Myocyte (in vitro differentiated cells): Measurements from ENCODE around the gene CXCL8. TPM values are rescaled to one million over a fixed set of nuclear protein-coding genes. Genes with fewer than 3 reads are reported as not detected.
"Not testable (repeated sequence)": the region's sequence is repeated elsewhere in the genome, so short reads cannot be mapped to it uniquely, and the experiment has no call there.

Experiments used
- DNase-seq: peaks from one replicate; pipeline ENCODE4 v3.0.0-alpha.2; 2012; ENCODE audit warnings: low read depth
- total RNA-seq: library from RNA; depleted of rRNA; stranded (reverse); fragments of >200 nt; gene quantifications from 2 replicates; pipeline ENCODE4 v1.2.3, GENCODE V29; 2014

The CXCL8 gene
- total RNA-seq, 1 donor from 2014 or later, result 2.1 TPM

- DNase-seq, result no peak
Measured at GRCh38 chr4:73743281-73743680, 2.9 kb downstream of the CXCL8 start.

GRCh38 chr4:73743795-73744194 is 3.4 kb downstream of the CXCL8 start:
- DNase-seq, result no peak

DNA sequence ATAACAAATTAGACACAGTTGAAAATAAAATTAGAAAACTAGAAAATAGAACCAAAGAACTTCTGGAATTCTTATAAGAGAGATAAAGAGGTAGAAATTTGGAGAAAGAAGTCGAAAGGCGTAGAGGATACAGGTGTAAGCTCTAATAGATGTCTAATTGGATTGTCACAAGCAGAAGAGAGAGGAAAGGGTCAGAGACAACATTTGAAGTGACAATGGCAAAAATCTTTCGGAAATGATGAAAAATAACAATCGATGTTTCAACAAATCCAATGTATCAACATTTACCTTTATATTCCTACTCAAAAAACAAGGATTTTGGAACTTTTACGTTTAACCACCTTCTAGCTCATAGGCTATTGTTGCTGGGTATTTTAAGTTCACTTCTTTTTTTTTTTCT is 3.8 kb downstream of the CXCL8 start:
- no peak for DNase-seq

DNA sequence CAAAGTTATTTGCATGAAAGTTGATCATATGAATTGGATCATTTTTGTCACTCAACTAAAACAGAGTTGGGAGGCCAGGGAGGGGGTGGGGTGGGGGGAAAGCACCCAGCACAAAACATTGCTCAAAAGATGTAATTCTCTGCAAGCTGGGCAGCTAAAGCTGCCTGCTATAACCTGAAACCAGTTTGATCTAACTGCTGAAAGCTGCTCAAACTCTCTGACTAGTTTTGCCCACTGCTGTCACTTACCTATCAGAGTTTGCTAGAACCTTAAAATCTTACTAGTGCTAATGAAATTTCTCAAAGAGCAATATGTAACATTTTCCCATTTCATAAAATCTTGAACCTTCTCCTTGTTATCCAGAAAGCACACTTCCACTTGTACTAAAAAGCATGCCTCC is 10.4 kb downstream of the CXCL8 start:
- DNase-seq, result no peak

- DNase-seq, result no peak
Measured at GRCh38 chr4:73751166-73751565, 10.8 kb downstream of the CXCL8 start.

GRCh38 chr4:73751830-73752229 is 11.5 kb downstream of the CXCL8 start:
- no peak for DNase-seq

GRCh38 chr4:73752424-73752823 is 12.1 kb downstream of the CXCL8 start:
- DNase-seq, result no peak

DNA sequence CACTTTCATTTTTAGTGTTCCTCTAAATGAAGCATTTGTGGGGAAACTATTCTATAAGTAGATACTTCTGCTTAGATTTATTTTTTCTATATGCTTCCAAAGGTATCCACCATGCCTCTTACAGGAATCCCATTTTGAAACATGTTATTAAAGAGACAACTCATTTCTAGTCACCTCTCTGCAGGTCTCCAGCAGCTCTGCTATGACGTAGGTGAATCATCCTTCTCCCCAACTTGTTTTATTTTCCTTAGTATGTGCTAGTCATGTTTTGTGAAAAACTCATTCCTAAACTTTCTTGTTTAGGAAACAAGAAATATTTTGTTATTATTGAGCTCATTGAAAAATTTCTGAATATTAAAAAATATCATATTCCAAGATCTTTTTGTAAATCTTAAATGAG is 12.8 kb downstream of the CXCL8 start:
- no peak for DNase-seq

GRCh38 chr4:73754934-73755333 is 14.6 kb downstream of the CXCL8 start:
- no peak for DNase-seq

GRCh38 chr4:73759357-73759756 is 19.0 kb downstream of the CXCL8 start:
- no peak for DNase-seq

- DNase-seq, result no peak
Measured at GRCh38 chr4:73761856-73762255, 21.5 kb downstream of the CXCL8 start.

DNA sequence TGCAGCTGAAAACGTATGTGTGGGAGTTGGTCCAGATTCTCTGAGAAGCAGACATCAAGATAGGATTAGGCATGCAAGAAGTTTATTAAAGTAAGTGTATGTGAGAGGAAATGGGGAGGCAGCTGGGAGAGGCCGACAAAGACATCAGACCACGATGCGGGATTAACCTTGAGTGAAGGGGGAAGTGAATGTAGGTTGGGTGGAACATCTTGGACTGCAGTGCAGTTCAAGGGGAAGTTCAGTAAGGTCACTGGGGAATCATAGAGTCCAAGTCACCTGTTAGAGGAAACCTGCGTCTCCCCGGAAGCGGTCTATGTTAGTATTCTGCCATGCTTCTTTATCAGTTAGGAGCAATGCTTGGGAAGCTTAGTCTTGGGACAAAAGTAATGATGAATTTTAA is 22.0 kb downstream of the CXCL8 start:
- DNase-seq, result no peak

DNA sequence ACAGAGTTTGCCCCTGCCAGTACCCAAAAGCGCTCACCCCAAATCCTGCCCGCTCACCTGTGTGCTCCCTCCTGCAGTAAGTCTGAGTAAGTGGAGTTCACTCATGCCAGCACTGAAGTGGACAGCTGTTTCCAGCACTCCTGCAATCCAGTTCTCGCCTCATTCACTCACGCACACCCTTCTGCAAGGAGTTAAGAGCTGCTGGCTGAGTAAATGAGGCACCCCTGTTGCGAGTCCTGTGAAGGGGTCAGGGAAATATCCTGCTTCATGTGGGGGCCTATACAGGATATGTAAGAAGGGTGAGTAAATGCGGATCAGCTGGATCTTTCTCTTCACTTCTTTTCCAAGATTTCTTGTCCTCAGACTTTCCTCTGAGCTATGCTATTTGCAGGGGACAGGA is 23.5 kb downstream of the CXCL8 start:
- DNase-seq, result no peak

GRCh38 chr4:73764513-73764912 is 24.1 kb downstream of the CXCL8 start:
- DNase-seq, result no peak

- DNase-seq, result no peak
Measured at GRCh38 chr4:73765296-73765695, 24.9 kb downstream of the CXCL8 start.

GRCh38 chr4:73770917-73771316 is 30.5 kb downstream of the CXCL8 start:
- no peak for DNase-seq

DNA sequence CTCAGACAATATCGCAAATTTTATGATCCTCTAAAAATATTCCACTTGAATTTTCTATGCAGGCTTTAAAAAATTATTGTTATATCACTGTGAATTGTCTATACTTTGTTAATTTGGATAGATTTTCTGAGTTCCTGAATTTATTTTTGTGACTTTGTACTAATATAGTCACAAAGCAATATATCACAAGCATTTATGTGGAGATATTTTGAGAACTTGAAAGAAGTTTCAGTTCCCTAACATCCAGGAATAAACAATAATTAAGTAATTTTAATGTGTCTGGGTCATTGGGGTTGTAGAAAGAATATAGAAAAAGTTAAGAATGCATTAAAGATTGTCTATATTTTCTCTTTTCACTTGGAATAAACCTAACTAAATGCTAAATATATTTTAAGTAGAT is 32.0 kb downstream of the CXCL8 start:
- DNase-seq, result no peak

GRCh38 chr4:73774406-73774805 is 34.0 kb downstream of the CXCL8 start:
- DNase-seq, result not testable (repeated sequence)

DNA sequence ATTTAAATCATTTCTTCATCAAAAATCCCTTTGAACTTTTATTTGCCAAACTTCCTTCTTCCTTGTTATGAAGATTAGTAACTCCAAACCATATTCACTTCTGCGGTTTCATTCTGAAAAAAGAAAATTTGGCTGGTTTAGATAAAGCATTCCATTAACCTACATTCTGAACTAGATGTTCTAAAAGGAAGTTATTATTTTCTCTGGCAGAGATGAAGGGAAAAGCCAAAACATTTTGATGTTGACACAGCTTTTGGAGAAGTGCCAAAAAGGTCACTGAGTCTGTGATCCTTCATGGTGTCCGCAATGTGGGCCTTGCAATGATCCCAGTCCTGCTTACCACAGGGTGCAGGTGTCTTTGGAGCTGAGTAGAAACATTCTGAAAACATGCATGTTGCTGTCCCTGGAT is 36.0 kb downstream of the CXCL8 start:
- peak; percentile 72 for DNase-seq

DNA sequence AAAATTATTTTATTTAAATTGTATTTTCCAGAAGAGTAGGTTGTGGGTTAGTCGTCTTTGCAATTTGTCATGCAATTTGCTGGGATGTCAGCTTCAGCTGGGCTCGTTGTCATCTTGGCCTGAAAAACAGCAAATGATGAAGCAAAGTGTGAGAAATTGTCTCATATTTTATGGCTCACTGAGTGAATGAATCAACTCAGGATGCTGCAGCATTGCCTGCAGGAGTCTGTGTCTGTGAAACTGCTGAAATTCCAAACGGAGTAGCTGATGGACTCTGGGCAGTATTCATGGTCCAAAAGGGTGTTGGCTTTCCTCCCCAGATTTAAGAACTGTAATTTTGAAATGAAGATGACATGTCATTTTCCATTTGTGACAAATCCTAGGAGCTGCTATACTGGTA is 37.2 kb downstream of the CXCL8 start:
- peak; percentile 27 for DNase-seq

DNA sequence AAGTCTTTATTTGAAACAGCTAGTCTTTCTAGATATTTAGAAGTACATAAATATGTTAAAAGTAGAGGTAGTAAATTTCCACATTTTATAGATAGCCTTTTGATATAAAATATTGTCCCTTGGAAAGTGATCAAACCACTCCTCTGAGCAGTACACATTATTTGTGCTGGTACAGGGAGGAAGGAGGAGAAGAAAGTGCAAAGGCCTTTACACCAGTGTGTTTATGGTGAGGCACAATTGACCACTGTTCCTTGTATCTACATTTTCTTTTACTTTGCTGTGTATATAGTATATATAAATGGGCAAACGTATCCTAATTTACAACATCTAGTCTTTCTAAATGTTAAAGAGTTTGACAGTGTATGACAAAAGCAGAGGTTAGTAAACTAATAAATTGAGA is 39.9 kb downstream of the CXCL8 start:
- no peak for DNase-seq

- no peak for DNase-seq
Measured at GRCh38 chr4:73780834-73781233, 40.5 kb downstream of the CXCL8 start.

DNA sequence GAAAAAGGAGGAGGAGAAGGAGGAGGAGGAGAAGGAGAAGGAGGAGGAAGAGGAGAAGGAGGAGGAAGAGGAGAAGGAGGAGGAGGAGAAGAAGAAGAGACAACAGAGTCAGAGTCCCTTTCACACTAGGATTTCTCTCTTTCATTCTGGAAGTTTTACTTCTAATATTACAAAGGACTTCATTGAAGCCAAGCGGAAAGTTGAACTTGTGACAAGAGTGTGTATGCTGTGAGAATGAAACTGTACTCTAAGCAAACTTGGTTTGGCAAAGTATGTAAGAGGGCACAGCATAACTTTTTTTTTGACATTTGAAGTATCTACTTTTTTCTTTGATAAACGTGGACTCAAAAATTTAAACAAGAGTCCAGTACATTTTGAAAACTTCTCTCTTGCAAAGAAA is 48.0 kb downstream of the CXCL8 start:
- no peak for DNase-seq
